ENCODE data around the gene PCDHB6. TPM values are rescaled to one million over a fixed set of nuclear protein-coding genes. Genes with fewer than 3 reads are reported as not detected.
A peak's percentile ranks its signal among the peaks of the same experiment; 100 is the strongest.
"Not testable (repeated sequence)": the region's sequence is repeated elsewhere in the genome, so short reads cannot be mapped to it uniquely, and the experiment has no call there.

The PCDHB6 gene
- total and polyA plus RNA-seq, 2 of the 13 experiments (the other 11 are each of a cell fraction or from before 2014, with no cell fraction given), result 0.01 to 0.04 TPM

- POLR2A ChIA-PET; in situ Hi-C loops (cut with HindIII; ENCODE audit: extremely low pct_ligation_motif_present, low pct_unique_long_range_greater_than_20kb); H3K4me2 ChIP-seq (ENCODE audit: low read depth, low read length): not testable (repeated sequence)
These were observed 47.4 kb upstream of the PCDHB6 start for GRCh38 chr5:141102471-141102870.

GRCh38 chr5:141105350-141105749, 44.5 kb upstream of the PCDHB6 start:
- FAIRE-seq (no peak), DNase-seq (ENCODE audit: low spot score) (no peak), ATAC-seq (no peak)
- Histone ChIP-seq H3K4me2 (ENCODE audit: low read depth, low read length) (no peak overlapping the region), H2AFZ (ENCODE audit: low read length) (no peak overlapping the region), H3K79me2 (ENCODE audit: insufficient read depth, low read length) (no peaks in the 10 kb centered on the region), H3K4me1 (ENCODE audit: insufficient read depth, low read length) (no peaks in the 10 kb centered on the region; the same call in 1 of the 2 replicates), H3K36me3 (replicated peaks in 1 of 2; ENCODE audit: control insufficient read depth in 1 of 2, insufficient read depth in 2 of 2, low read length in 2 of 2) (no peaks in the 10 kb centered on the region), H3K9ac (ENCODE audit: insufficient read depth, low read depth, low read length) (no peak overlapping the region), H3K9me3 (ENCODE audit: low read length) (no peaks in the 10 kb centered on the region), H4K20me1 (ENCODE audit: insufficient read depth, low read length) (no peaks in the 10 kb centered on the region), H3K4me3 (replicated peaks in 1 of 3; ENCODE audit: insufficient read depth in 1 of 3, low read depth in 2 of 3, low read length in 3 of 3) (no peak overlapping the region), H3K27ac (ENCODE audit: extremely low read length, insufficient read depth, low read length) (no peak overlapping the region), H3K27me3 (ENCODE audit: control insufficient read depth in 1 of 2, insufficient read depth in 2 of 2, low read length in 2 of 2) (no peaks in the 10 kb centered on the region)
- no peak for TF ChIP-seq ZFX (CRISPR knock-in tag; IDR thresholded peaks at IDR 0.05; ENCODE audit: low read depth)
- TF ChIP-seq NFE2L2 (IDR thresholded peaks at IDR 0.05; ENCODE audit: low read length), result peak; percentile 83
- POLR2A ChIA-PET, result no interaction called here
- WGBS (ENCODE audit: low lambda C conversion rate), result 67% methylated on average over 2 of the region's 2 CpGs
- BruUV-seq (replicated peaks), result no TSS peak
- in situ Hi-C loops (cut with HindIII; ENCODE audit: extremely low pct_ligation_motif_present, low pct_unique_long_range_greater_than_20kb), result no loop called here
- CTCF ChIA-PET (ENCODE audit: low intra/inter-chr PET ratio, low total read pairs), result no interaction called here
- intact Hi-C loops (cut with micrococcal nuclease; ENCODE audit: unreplicated experiment), result no loop called here

More at GRCh38 chr5:141102471-141102870, 47.4 kb upstream of the PCDHB6 start:
- H3K27ac ChIP-seq (ENCODE audit: extremely low read length, insufficient read depth, low read length); H3K79me2 ChIP-seq (ENCODE audit: insufficient read depth, low read length); H3K36me3 ChIP-seq (replicated peaks in 1 of 2; ENCODE audit: control insufficient read depth in 1 of 2, insufficient read depth in 2 of 2, low read length in 2 of 2); H3K27me3 ChIP-seq (ENCODE audit: control insufficient read depth in 1 of 2, insufficient read depth in 2 of 2, low read length in 2 of 2); intact Hi-C loops (cut with micrococcal nuclease; ENCODE audit: unreplicated experiment); BruUV-seq (replicated peaks); DNase-seq (ENCODE audit: low spot score); CTCF ChIA-PET (ENCODE audit: low intra/inter-chr PET ratio, low total read pairs); H3K9me3 ChIP-seq (ENCODE audit: low read length); H3K4me3 ChIP-seq (replicated peaks in 1 of 3; ENCODE audit: insufficient read depth in 1 of 3, low read depth in 2 of 3, low read length in 3 of 3); H2AFZ ChIP-seq (ENCODE audit: low read length); H3K9ac ChIP-seq (ENCODE audit: insufficient read depth, low read depth, low read length); H3K4me1 ChIP-seq (ENCODE audit: insufficient read depth, low read length); H4K20me1 ChIP-seq (ENCODE audit: insufficient read depth, low read length); FAIRE-seq; ATAC-seq: not testable (repeated sequence)
- WGBS (ENCODE audit: low lambda C conversion rate), result 83% methylated on average over 18 of the region's 38 CpGs

- intact Hi-C loops (cut with micrococcal nuclease; ENCODE audit: unreplicated experiment), result no loop called here
- POLR2A ChIA-PET, result no interaction called here
- TF ChIP-seq CHD4 (IDR thresholded peaks at IDR 0.05; ENCODE audit: borderline replicate concordance, low read length) (no peak), ZNF775 (CRISPR knock-in tag; IDR thresholded peaks at IDR 0.05; ENCODE audit: borderline replicate concordance) (no peak), MNT (IDR thresholded peaks at IDR 0.05) (no peak), MAFF (IDR thresholded peaks at IDR 0.05; ENCODE audit: low read depth, low read length) (no peak), ZNF24 (IDR thresholded peaks at IDR 0.05) (no peak), ZBTB20 (CRISPR knock-in tag; IDR thresholded peaks at IDR 0.05; ENCODE audit: borderline replicate concordance, low read depth) (no peak), KLF15 (CRISPR knock-in tag; IDR thresholded peaks at IDR 0.05; ENCODE audit: borderline replicate concordance) (no peak), TBX3 (IDR thresholded peaks at IDR 0.05; ENCODE audit: borderline replicate concordance) (no peak), TFAP4 (IDR thresholded peaks at IDR 0.05; ENCODE audit: borderline replicate concordance, low read depth) (no peak)
These were observed 30.6 kb upstream of the PCDHB6 start for GRCh38 chr5:141119250-141119649.

More at GRCh38 chr5:141119250-141119649, 30.6 kb upstream of the PCDHB6 start:
- ATAC-seq, result no peak
- no peak overlapping the region for H3K9ac ChIP-seq (ENCODE audit: insufficient read depth, low read depth, low read length)
- H3K27me3 ChIP-seq (ENCODE audit: control insufficient read depth in 1 of 2, insufficient read depth in 2 of 2, low read length in 2 of 2), result no peaks in the 10 kb centered on the region; a peak in 1 of 5 replicates
- in situ Hi-C loops (cut with HindIII; ENCODE audit: extremely low pct_ligation_motif_present, low pct_unique_long_range_greater_than_20kb), result no loop called here
- H3K4me1 ChIP-seq (ENCODE audit: insufficient read depth, low read length), result no peaks in the 10 kb centered on the region
- H3K79me2 ChIP-seq (ENCODE audit: insufficient read depth, low read length), result no peaks in the 10 kb centered on the region
- CTCF ChIA-PET (ENCODE audit: low intra/inter-chr PET ratio, low total read pairs), result no interaction called here
- H2AFZ ChIP-seq (ENCODE audit: low read length), result no peak overlapping the region
- no peaks in the 10 kb centered on the region for H3K36me3 ChIP-seq (replicated peaks in 1 of 2; ENCODE audit: control insufficient read depth in 1 of 2, insufficient read depth in 2 of 2, low read length in 2 of 2)
- H3K4me2 ChIP-seq (ENCODE audit: low read depth, low read length), result no peak overlapping the region
- DNase-seq (ENCODE audit: low spot score), result no peak
- H3K4me3 ChIP-seq (replicated peaks in 1 of 3; ENCODE audit: insufficient read depth in 1 of 3, low read depth in 2 of 3, low read length in 3 of 3), result no peak overlapping the region
- no TSS peak for BruUV-seq (replicated peaks)
- H3K27ac ChIP-seq (ENCODE audit: extremely low read length, insufficient read depth, low read length), result no peak overlapping the region
- WGBS (ENCODE audit: low lambda C conversion rate), result 4% methylated on average over 2 of the region's 2 CpGs
- FAIRE-seq, result no peak
- no peaks in the 10 kb centered on the region for H4K20me1 ChIP-seq (ENCODE audit: insufficient read depth, low read length)
- no peaks in the 10 kb centered on the region for H3K9me3 ChIP-seq (ENCODE audit: low read length)
